GOT3 (cell line): Measurements from ENCODE around the gene PLXND1.

Source experiments
- DNase-seq: peaks from one replicate; lab custom pipeline; 2025; ENCODE audit warnings: mixed read lengths; lab: John Stamatoyannopoulos, UW

PLXND1 gene

DNA sequence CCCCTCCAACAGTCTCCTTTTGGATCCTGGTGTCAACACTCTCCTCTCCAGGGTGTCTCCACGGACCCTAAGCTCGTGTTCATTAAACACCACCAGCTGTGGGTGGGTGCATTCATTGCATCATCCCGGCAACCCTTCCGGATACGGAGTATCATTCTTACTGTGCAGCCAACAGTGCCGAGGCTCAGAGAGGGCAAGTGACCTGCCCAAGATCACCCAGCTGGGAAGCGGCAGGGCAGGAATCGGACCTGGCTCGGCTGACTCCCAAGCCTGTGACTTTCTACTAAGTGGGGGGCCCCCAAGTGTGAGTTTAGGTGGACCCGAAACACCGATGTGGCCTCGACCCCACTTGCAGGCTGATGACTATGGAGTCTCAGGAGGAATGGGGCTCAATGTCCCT is 43.1 kb downstream of the PLXND1 start:
- DNase-seq, result no peak

DNA sequence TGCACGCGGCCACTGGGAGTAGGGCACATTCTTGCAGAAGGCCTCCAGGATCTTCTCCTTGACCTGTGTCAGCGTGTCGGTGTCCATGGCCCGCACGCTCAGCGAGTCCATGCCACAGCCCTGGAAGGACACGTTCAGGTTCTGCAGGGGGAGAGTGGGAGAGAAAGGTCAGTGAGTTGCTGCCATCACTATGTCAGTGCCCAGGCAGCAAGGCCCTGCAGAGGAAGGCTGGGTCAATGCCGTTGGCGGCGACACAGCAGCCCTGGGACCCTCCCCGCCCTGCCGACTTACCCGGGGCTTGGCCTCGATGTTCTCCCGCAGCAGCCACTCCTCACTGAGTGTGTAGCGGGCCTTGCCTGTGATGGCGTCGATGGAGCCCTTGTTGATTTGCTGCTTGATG is 43.7 kb downstream of the PLXND1 start:
- DNase-seq, result no peak

DNA sequence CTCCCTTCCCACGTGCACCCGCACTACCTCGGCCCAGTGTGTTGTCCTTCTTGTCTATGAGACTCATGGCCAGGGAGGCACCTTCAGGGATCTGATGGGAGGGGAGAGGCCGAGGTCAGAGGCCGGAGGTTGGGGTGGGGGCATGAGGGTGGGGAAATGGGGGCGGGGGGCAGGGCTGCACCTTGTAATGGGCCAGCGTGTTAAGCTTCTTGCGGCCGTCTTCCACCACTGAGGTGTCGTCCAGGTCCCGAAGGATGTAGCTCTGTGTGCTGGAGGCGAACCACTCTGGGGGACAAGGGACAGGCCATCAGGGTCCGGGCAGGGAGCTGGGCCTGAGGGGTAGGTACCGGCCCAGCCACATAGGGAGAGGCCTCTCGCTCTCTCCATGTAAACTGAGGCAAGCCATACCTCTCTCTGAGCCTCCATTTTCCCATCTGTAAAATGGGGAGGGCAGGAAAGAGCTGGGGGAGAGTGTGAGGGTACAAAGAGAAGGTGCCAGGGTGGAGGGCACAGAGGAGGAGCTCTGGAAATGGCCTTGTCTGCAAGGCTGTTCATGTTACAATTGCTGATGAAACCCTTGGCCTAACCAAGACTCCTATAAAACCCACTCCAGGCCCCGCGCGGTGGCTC is 44.7 kb downstream of the PLXND1 start:
- DNase-seq, result no peak

DNA sequence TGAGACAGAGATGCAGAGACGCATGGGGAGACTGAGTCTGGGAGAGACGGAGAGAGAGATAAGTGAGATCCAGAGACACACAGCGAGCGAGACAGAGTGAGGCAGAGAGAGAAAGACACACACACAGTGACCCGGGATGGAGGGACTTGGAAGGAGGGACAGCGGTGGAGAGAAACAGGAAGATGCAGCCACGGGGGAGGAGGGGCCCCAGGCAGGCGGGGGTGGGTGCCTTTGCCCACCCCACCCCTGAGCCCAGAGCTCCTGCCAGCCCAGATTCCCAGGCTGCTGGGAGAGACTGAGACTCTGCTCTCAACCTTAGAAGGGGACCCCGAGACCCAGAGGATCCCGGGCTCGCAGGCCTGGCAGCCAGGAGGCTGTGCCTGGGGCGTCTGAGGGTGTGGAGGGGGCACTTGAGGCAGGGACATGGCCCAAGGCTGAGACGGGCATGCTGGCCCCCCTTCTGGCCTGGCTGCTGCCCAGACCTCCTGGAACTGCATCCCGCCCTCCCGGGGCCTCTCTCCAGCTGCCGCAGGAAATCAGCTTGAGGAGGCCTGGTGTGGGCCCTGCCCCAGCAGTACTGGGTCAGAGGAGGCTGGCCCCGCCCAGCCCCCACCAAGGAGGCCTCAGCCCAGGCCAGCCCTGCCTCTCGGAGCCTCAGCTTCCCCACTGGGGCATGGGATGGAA is 45.4 kb downstream of the PLXND1 start:
- no peak for DNase-seq

DNA sequence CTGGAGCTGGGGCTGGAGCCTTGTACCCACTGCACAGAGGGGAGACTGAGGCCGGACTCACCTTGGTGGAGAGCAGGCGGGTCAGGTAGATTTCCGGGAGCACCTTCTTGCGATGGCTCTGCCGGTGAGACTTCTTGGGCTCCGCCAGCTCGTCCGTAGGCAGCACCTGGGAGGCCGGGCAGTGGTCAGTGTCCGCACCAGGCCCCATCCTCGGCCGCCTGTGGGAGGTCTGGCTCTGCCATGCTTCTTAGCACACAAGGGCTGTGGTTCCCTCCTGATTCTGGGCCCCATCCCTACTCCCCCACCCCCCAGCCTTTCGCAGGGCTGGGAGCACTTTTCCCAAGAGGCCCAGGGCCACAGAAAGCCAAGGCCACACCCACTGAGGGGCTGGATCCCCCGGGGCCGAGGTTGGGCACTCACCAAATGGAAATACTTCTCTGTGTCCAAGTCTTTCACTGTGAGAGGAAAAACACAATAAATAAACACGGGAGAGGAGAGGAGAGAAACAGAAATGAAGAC is 46.1 kb downstream of the PLXND1 start:
- no peak for DNase-seq

DNA sequence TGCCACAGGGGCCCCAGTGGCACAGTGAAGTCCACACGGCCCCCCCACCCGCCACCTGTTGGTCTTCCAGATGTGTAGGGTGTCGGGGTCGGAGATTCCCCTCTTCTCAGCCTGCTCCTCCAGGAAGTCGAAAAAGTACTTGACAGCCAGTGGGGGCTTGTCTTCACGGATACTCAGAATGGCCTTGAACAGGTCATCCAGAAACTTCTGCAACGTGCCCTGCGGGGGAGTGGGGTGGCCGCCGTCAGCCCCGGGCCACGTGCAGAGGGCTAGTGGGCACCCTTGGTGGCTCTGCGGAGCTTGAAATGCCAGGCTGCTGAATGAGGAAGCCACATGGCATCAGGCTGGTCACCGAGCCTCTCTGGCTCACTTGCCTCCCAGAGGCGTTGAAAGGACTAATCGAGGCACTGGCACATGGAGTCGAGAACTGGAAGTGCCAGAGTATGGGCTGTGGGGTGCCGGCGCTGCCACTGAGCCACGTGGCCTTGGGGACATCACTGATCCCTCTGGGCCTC is 46.9 kb downstream of the PLXND1 start:
- no peak for DNase-seq

DNA sequence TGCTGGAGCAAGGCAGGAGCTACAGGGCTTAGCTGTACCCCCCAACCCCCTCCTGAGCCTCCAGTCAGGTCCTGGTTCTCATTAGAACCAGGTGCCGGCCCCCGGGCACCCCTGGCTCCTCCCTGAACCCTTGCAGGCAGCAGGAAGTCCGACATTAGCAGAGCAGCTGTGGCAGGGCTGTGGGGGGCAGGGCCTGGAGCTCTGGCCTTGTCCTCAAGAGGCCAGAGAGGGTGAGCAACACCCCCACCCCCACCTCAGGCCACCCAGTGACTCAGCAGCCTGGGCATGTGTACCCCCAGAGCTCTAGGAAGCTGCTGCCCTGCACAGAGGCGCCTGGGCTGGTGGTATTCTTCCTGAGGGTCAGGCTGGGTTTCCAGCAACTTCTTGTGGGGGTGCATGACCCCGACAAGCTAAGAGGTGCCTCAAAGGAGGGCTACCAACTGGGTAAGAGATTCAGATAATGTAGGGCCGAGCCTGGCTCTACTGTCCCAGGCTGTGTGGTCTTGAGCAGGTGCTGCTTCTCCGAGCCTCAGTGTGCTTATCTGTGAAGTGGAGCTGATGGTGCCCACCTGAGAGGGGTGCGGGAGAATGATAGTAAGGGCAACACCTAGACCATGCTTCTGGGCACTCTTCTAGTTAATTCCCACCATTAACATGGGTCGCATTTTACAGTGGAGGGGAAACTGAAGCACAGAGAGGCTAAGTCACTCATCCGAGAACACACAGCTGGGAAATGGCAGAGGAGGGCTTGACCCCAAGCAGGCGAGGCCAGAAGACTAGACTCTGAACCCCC is 47.5 kb downstream of the PLXND1 start:
- DNase-seq, result no peak

DNA sequence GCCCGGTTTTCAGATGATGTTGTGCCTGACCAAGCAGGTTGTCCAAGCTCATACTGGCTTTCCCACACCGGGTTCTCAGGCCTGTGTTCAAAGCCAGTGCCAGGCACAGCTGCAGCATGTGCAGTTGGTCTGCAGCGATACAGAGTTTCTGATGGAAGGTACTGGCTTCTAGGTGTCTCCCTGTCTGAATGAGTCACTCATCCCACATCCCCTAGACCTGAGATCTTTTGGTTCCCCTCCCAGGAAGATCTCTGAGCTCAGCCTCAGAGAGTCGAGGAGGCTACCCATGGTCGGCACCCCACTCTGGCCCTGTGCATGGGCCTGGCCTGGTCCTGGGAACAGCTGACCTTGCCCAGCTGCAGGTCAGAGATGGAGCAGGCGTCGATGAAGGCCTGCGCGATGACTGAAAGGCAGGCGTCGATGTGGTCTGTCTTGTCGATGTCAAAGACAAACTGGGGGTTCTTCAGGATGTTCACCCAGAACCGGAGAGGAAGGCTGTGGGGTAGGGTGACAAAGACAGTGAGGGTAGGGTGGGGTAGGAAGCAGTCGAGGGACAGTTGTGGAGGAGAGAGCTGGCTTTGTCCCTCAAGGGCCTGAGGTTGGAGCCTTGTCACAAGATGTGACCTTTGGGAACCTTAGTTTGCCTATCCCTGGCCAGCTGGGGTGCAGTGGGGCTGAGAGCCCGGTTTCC is 48.2 kb downstream of the PLXND1 start:
- DNase-seq, result no peak

DNA sequence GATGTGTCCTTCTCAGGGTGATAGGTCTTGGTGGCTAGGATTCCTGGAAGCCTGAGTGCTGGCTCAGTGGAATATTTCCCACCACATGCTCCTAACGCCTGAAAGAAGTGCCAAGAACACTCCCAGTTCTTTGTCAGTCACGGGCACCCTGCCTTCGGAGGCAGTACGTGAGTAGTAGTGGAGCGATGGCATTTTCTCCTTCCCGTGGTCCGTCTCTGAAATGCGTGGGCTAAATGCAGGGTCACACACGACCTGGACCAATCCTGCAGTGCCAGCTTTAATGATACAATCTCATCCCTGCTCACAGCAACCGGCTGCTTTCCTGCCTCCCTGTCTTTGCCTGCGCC is 49.0 kb downstream of the PLXND1 start:
- DNase-seq, result no peak

DNA sequence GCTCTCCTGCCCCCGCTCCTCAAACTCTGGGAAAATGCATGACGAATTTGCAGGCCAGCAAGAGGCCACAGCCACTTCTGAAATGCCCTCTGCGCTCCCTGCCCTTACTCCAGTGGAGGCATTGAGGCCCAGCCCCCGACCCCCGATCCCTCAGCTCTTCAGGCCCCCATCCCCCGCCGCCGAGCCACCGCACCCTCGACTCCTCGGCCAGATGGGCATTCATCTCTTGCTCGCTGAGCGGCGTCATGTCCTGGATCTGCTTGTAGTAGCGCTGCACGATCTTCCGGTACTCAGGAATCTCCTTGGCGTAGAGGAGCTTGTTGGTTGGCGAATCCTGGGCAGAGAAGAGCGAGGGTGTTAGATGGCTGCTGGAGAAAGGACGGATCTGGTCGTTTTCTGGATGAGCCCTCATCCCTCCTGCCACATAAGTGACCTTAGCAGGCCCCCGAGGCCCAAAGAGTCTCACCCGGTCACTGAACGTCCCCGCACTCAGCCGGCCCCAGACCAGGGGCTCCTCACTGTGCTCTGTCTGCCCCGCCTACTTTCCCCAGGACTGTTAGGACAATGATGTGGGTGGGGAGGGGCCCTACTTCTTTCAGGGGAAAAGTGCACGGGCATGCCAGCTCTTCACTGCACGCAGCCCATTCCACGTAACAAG is 49.5 kb downstream of the PLXND1 start:
- DNase-seq, result no peak

DNA sequence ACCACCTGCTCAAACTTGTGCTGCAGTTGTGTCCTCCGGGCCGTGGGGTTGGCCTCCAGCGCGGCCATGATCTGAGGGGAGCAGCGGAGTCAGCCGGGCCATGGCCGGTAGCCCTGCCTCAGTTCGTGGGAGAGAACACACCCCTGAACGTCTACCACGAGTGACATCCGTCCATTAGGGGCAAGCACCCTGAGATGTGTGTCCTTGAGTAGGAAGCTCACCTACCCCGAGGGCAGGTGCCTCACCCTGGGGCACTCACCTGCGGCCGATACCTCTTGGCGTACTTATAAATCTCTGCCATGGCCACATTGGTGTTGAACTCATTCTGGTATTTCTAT is 50.1 kb downstream of the PLXND1 start:
- no peak for DNase-seq

DNA sequence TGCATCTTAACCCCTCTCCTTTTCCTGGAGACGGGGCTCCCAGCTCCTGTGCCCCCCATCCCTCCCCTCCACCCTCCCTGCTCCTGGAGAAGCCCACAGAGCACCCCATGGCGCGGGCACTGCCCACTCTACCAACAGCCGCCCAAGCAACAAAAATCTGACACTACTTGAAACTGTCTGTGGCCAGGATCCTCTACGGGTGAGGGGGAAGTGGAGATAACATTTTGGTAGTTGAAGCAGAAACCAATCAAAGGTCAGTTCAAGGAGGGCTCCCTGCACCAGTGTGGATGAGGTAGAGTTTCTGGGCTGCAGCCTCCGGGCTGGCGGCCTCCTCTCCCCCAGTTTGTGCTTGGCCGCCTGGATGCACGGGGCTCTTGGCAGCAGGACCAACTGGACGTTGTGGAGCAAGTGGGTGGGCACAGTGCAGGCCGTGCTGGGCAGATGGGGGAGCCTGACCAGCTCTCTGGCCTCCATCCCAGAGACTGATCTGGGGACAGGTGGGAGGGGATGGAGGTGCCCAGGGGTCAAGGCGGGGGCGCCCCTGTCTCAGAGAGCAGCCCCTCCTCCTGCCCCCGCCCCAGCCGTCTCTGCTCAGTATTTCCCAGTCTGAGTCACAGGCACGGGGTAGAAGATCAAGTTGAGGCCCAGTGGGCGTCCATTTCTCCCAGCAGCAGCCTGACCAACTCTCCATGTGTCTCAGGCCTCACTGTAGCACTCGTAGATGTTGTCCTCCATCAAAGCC is 50.7 kb downstream of the PLXND1 start:
- DNase-seq, result no peak

DNA sequence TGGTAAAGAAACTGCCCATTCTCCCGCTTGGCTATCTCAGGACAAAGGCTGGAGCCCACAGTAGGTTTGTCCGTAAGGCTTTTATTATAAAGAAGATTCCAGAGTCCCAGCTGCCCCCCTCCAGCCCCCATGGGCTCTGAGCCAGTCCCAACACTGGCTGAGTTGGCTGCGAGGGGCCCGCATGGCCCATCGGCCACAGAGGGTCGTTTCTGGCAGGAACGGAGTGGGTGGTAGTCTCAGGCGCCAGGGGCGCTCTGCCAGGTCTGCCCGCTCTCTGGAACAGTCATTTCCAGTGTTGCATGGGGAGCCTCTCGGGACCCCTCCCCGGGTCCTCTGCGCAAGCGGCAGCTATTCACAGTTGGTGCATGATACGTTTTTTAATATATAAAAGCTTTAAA is 51.3 kb downstream of the PLXND1 start:
- no peak for DNase-seq

DNA sequence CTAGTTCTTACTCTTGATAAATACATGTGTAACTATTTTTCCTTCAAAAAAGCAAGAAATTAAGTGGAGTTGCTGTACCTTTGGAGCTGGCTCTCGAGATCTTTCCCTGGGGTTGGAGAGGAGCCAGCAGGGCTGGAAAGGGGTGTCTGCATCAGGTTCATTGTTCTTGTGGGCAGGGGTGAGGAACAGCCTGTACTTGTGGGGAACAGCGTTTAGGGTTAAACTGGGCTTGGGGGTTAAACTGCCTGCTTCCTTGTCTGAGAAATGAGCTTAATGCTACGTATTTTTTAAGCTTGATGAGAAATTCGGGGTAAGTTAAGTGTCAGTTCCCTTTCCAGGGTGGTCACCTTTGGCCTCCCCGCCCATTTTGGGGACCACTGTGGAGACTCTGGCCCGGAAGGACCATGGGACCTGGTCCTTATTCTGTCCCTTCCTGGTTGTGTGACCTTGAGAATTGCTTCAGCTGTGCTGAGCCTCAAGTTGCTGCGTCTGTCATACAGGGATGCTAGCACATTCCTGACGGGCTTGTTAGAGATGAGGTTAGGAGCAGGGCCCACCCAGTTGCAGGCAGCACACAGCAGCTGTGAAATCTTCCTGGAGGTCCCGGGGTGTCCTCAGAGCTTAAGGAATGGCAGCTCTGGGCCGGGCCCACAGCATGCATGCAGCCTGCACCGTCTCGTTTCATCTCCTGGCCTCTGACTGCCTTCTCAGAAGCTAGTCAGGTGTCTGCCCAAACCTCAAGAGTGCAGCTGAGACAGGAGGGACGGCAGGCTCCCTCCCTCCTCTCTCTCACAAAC is 51.9 kb downstream of the PLXND1 start:
- no peak for DNase-seq

DNA sequence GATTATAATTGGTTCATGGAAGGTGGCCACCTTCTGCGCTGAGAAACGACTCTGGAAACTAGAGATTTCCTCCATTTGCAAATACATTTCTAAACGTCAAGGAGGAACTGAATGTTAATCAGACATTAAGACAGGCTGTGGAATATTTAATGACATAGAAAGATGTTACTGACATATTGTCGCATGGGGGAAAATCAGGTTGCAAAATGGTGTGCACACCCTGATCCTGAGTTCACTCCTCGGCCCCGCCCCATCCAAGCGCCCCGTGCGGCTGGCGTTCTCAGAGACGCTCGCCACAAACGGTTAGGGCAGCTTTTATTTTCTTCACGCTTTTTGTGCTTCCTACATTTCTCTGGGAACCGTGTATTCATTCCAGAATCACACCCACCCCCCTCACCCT is 52.8 kb downstream of the PLXND1 start:
- DNase-seq, result no peak

DNA sequence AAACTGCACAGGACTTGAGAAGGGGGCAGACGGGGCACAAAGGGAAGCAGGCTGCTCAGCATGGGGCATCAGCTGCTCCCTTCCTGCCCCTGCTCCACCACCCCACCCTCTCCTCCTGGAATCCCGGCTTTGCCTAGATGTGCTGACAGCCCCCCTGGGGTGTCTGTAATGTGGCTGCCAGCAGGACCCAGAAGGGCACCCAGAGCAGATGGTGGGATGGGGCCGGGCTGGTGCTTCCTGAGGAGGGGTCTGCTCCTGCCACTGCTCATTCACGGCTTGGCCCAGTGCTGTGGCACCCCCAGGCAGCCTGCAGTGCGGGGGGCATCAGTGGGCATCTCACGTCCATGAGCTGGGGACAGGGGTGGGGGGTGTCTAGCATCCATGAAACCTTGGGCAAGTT is 53.3 kb downstream of the PLXND1 start:
- DNase-seq, result no peak

DNA sequence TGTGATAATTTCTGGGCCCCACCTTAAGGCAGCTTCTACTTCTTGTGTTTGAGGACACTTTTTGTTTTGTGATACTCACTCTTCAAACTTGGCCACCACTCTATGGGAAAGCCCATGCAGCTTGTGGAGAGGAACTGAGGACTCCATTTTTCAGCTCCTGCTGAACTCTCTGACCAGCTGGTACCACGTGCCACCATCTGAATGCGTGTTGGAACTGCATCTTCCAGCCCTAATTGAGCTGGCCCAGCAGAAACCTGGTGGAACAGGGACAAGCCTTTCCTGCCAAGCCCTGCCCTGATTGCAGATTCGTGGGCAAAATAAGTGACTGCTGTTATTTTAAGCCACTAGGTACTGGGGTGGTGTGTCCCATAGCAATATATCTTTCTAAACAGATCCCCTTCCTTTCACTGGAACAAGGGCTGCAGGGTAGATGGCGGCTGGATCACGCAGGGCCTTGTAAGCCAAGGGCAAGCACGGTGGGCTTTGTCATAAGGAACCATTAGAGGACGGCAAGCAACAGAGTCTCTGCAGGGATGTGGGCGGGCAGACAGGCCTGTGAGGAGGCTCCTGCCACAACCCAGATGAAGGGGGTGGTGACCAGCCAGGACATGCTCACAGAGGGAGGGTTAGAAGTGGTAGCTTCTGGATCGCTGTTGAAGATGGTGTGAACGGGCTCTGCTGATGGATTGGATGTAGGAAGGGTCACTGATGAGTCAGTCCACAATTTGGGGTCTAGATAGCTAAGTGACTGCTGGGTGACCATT is 54.0 kb downstream of the PLXND1 start:
- DNase-seq, result no peak

DNA sequence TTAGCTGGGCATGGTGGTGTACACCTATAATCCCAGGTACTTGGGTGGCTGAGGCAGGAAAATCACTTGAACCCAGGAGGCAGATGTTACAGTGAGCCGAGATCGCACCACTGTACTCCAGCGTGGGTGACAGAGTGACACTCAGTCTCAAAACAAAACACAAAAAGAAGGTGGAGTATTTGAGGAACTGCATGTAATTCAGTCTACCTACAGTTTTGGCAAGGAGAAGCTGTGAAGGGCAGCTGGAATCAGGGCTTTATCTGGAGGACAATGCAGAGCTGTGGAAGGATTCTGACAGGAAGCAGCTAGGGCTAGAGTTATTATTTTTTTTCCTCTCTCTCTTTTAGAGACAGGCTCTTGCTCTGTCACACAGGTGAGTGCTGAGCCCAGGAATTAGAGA is 56.7 kb downstream of the PLXND1 start:
- DNase-seq, result no peak

DNA sequence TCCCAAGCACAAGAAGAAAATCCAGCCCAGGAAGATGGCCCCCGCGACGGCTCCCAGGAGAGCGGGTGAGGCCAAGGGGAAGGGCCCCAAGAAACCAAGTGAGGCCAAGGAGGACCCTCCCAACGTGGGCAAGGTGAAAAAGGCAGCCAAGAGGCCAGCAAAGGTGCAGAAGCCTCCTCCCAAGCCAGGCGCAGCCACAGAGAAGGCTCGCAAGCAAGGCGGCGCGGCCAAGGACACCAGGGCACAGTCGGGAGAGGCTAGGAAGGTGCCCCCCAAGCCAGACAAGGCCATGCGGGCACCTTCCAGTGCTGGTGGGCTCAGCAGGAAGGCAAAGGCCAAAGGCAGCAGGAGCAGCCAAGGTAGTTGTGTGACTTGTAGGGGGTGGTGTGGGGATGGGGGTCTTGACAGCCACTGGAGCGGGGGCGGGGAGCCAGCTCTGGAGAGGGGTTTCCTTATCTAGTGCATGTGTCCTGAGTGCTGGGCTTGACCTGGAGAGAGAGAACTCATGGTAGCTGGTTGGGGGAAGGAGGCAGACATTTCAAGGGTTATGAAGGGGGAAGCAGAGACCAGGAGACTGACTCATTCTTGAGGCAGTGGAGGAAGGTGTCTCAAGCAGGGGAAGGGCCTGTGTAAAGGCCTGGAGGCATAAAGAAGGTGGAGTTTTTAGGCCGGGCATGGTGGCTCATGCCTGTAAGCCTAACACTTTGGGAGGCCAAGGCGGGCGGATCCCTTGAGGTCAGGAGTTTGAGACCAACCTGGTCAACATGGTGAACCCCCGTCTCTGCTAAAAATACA is 57.3 kb downstream of the PLXND1 start:
- DNase-seq, result no peak
